GM18867 (cell line): Measurements from ENCODE around the gene AQR.

Source experiments
- ATAC-seq: cut with Tn5 transposase; IDR thresholded peaks from one replicate; pipeline ENCODE4 v1.9.1; 2021; ENCODE audit warnings: mild to moderate bottlenecking, moderate library complexity; ENCODE audit not compliant: unreplicated experiment

AQR gene

GRCh38 chr15:34883633-34884032 lies 85.9 kb downstream of the AQR start:
- no peak for ATAC-seq

GRCh38 chr15:34883042-34883441 lies 86.5 kb downstream of the AQR start:
- ATAC-seq: no peak

GRCh38 chr15:34879107-34879506 lies 90.4 kb downstream of the AQR start:
- no peak for ATAC-seq

- no peak for ATAC-seq
These were observed 92.9 kb downstream of the AQR start for GRCh38 chr15:34876640-34877039.

GRCh38 chr15:34869110-34869509 lies 100.4 kb downstream of the AQR start:
- ATAC-seq: no peak

GRCh38 chr15:34865531-34865930 lies 104.0 kb downstream of the AQR start:
- no peak for ATAC-seq

- no peak for ATAC-seq
These were observed 108.3 kb downstream of the AQR start for GRCh38 chr15:34861214-34861613.

- no peak for ATAC-seq
These were observed 113.6 kb downstream of the AQR start for GRCh38 chr15:34855893-34856292.

- ATAC-seq: no peak
These were observed 114.1 kb downstream of the AQR start for GRCh38 chr15:34855413-34855812.

GRCh38 chr15:34854232-34854631 lies 115.3 kb downstream of the AQR start:
- no peak for ATAC-seq

- ATAC-seq: no peak
These were observed 116.4 kb downstream of the AQR start for GRCh38 chr15:34853001-34853758.

- ATAC-seq: no peak
These were observed 117.8 kb downstream of the AQR start for GRCh38 chr15:34851751-34852150.

- no peak for ATAC-seq
These were observed 118.5 kb downstream of the AQR start for GRCh38 chr15:34851007-34851406.

- ATAC-seq: no peak
These were observed 119.4 kb downstream of the AQR start for GRCh38 chr15:34850121-34850520.

- ATAC-seq: no peak
These were observed 120.1 kb downstream of the AQR start for GRCh38 chr15:34849364-34849959.

GRCh38 chr15:34847598-34847997 lies 121.9 kb downstream of the AQR start:
- ATAC-seq: no peak

- no peak for ATAC-seq
These were observed 128.2 kb downstream of the AQR start for GRCh38 chr15:34841262-34841725.

GRCh38 chr15:34838282-34838681 lies 131.3 kb downstream of the AQR start:
- no peak for ATAC-seq

- ATAC-seq: no peak
These were observed 132.1 kb downstream of the AQR start for GRCh38 chr15:34837246-34838016.

- no peak for ATAC-seq
These were observed 141.2 kb downstream of the AQR start for GRCh38 chr15:34828145-34828911.

GRCh38 chr15:34821831-34822230 lies 147.7 kb downstream of the AQR start:
- ATAC-seq: no peak
